BJ (cell line): ENCODE measurements around the gene EFCAB6. TPM values are rescaled to one million over a fixed set of nuclear protein-coding genes. Genes with fewer than 3 reads are reported as not detected.

Experiments
- CTCF ChIA-PET: fragments of 350-600 bp; formaldehyde crosslinking; extraction: SDS; loops from one replicate; lab custom pipeline; 2021; ENCODE audit warnings: antibody characterized with exemption, inconsistent platforms; lab: Yijun Ruan, JAX
- POLR2A ChIA-PET: fragments of 300-600 bp; sonication (Branson Sonifier 250); formaldehyde crosslinking; extraction: SDS; loops from one replicate; lab custom pipeline; 2021; ENCODE audit warnings: antibody characterized with exemption; lab: Charles Lee
- DNase-seq: peaks from one replicate; pipeline ENCODE4 v3.0.0-alpha.2; 2011; ENCODE audit warnings: low read depth
- H3K27me3 ChIP-seq: 2 replicates; pipeline ENCODE4 v1.6.0; 2011; ENCODE audit warnings: low read length; ENCODE audit not compliant: control insufficient read depth, insufficient read depth
- H3K36me3 ChIP-seq: 2 replicates; pipeline ENCODE4 v1.5.1; 2011; ENCODE audit warnings: low read length; ENCODE audit not compliant: control insufficient read depth, insufficient read depth
- H3K4me3 ChIP-seq: 2 replicates; pipeline ENCODE4 v1.5.1; 2011; ENCODE audit warnings: low read depth, mild to moderate bottlenecking, control low read depth, low read length
- CTCF ChIP-seq: IDR thresholded peaks from 2 replicates; pipeline ENCODE4 v1.5.1; 2011; ENCODE audit warnings: low read depth, mild to moderate bottlenecking, control low read depth, inconsistent platforms, low read length, moderate library complexity; ENCODE audit not compliant: insufficient read depth
- polyA plus RNA-seq: library from polyadenylated mRNA; depleted of rRNA; stranded (reverse); fragments of >200 nt; gene quantifications from 2 replicates; pipeline ENCODE4 v1.2.3, GENCODE V29; 2011

EFCAB6 gene
- polyA plus RNA-seq, 1 experiment: 0.75 TPM

GRCh38 chr22:43833286-43834240 is 21.5 kb upstream of the EFCAB6 start:
- CTCF ChIA-PET: no interaction called here
- no peak for DNase-seq
- POLR2A ChIA-PET: no interaction called here

GRCh38 chr22:43832393-43833265 is 20.5 kb upstream of the EFCAB6 start:
- no peak for DNase-seq
- ChIA-PET CTCF (no interaction called here), POLR2A (no interaction called here)
- no peaks in the 10 kb centered on the region; the same call in 1 of the 2 replicates for H3K27me3 ChIP-seq
- no peaks in the 10 kb centered on the region for H3K36me3 ChIP-seq
- H3K4me3 ChIP-seq: no peak overlapping the region
- no peak for TF ChIP-seq CTCF

More at GRCh38 chr22:43833286-43834240, 21.5 kb upstream of the EFCAB6 start:
- no peaks in the 10 kb centered on the region for H3K27me3 ChIP-seq
- H3K36me3 ChIP-seq: no peaks in the 10 kb centered on the region
- no peak for TF ChIP-seq CTCF
- no peak overlapping the region for H3K4me3 ChIP-seq

- Histone ChIP-seq H3K27me3 (no peaks in the 10 kb centered on the region; the same call in 1 of the 2 replicates), H3K4me3 (no peak overlapping the region), H3K36me3 (no peaks in the 10 kb centered on the region)
- TF ChIP-seq CTCF: no peak
- POLR2A ChIA-PET: no interaction called here
- no peak for DNase-seq
- CTCF ChIA-PET: no interaction called here
Measured at GRCh38 chr22:43831561-43832392, 19.7 kb upstream of the EFCAB6 start.

GRCh38 chr22:43830931-43831560 is 18.9 kb upstream of the EFCAB6 start:
- ChIA-PET CTCF (no interaction called here), POLR2A (no interaction called here)
- no peak for DNase-seq

More at GRCh38 chr22:43830931-43831560, 18.9 kb upstream of the EFCAB6 start:
- no peak for TF ChIP-seq CTCF
- Histone ChIP-seq H3K27me3 (no peaks in the 10 kb centered on the region; the same call in 1 of the 2 replicates), H3K36me3 (no peaks in the 10 kb centered on the region), H3K4me3 (no peak overlapping the region)
